Uterus (tissue), 4 donors: ENCODE measurements around the gene SLC35G6. TPM values are rescaled to one million over a fixed set of nuclear protein-coding genes. Genes with fewer than 3 reads are reported as not detected.

ENCODE experiments used
- DNase-seq, 2 donors: peaks; one replicate each; pipeline ENCODE4 v3.0.0-alpha.2; 2019 to 2020
- H3K27ac ChIP-seq, 2 donors: fragments of 200-600 bp; sonication (generic); 1 replicate in 1 of 2; 2 replicates in 1 of 2; pipeline ENCODE4 v1.5.1; 2016 to 2018
- H3K27me3 ChIP-seq, 2 donors: fragments of 200-600 bp; sonication (generic); one replicate each; pipeline ENCODE4 v1.5.1; 2018 to 2019; ENCODE audit warnings: control low read depth in 1 of 2
- H3K36me3 ChIP-seq, 2 donors: fragments of 200-600 bp; sonication (generic); one replicate each; pipeline ENCODE4 v1.5.1; 2019; ENCODE audit warnings: control low read depth in 1 of 2
- H3K4me1 ChIP-seq, 2 donors: fragments of 200-600 bp; sonication (generic); one replicate each; pipeline ENCODE4 v1.5.1; 2018 to 2019; ENCODE audit warnings: control low read depth in 1 of 2
- H3K4me3 ChIP-seq, 2 donors: fragments of 200-600 bp; sonication (generic); 1 replicate in 1 of 2; 2 replicates in 1 of 2; pipeline ENCODE4 v1.5.1; 2018 to 2019; ENCODE audit warnings: mild to moderate bottlenecking in 1 of 2
- H3K9me3 ChIP-seq, 2 donors: fragments of 200-600 bp; sonication (generic); one replicate each; pipeline ENCODE4 v1.5.1; 2019; ENCODE audit warnings: control low read depth in 1 of 2
- POLR2A ChIP-seq, 2 donors: fragments of 450-650 bp; IDR thresholded peaks; one replicate each; pipeline ENCODE4 v1.6.1; 2016; ENCODE audit warnings: antibody characterized with exemption in 2 of 2, mild to moderate bottlenecking in 1 of 2, moderate library complexity in 1 of 2
- intact Hi-C: fragments of 100-400 bp; cut with DNase I; formaldehyde crosslinking; loops from one replicate; pipeline ENCODE4 v1.15.1; 2023; ENCODE audit warnings: low total_unique reads
- total RNA-seq, 4 donors: library from RNA; depleted of rRNA in 3 of 4; stranded (reverse); fragments of >200 nt in 3 of 4; gene quantifications; one replicate each; pipeline versions ENCODE4 v1.1.0 to v1.2.4, GENCODE V29; 2014 to 2023
- TF ChIP-seq, protein P1 (sequence below), 4 experiments: fragments of 200-600 bp in 2 of 4; fragments of 450-650 bp in 2 of 4; sonication (generic) in 2 of 4; IDR thresholded peaks; one replicate each; pipeline ENCODE4 v1.5.1; 2016 to 2019; ENCODE audit warnings: antibody characterized with exemption in 4 of 4, mild to moderate bottlenecking in 2 of 4, moderate library complexity in 1 of 4
- donor health status: DM: yes; HTN: yes; CAD: no.

SLC35G6 gene
- total RNA-seq, 4 donors from 2014 or later: not detected

GRCh38 chr17:7513850-7514419 is 32.7 kb downstream of the SLC35G6 start:
- H3K4me1 ChIP-seq: peaks cover 0 to 5% of the 10 kb centered on the region in 2 donors
- no peaks in the 10 kb centered on the region for H3K36me3 ChIP-seq
- no peaks in the 10 kb centered on the region for H3K27me3 ChIP-seq
- peak overlapping the region; percentile 22 to 48 for H3K27ac ChIP-seq
- peak in 1 of 2 donors; percentile 34 for DNase-seq
- intact Hi-C loops: loop anchor here (2.0 kb wide), 1 partner anchor 47 kb away; the partner anchor contains the start of gene SENP3
- TF ChIP-seq, protein P1, sequence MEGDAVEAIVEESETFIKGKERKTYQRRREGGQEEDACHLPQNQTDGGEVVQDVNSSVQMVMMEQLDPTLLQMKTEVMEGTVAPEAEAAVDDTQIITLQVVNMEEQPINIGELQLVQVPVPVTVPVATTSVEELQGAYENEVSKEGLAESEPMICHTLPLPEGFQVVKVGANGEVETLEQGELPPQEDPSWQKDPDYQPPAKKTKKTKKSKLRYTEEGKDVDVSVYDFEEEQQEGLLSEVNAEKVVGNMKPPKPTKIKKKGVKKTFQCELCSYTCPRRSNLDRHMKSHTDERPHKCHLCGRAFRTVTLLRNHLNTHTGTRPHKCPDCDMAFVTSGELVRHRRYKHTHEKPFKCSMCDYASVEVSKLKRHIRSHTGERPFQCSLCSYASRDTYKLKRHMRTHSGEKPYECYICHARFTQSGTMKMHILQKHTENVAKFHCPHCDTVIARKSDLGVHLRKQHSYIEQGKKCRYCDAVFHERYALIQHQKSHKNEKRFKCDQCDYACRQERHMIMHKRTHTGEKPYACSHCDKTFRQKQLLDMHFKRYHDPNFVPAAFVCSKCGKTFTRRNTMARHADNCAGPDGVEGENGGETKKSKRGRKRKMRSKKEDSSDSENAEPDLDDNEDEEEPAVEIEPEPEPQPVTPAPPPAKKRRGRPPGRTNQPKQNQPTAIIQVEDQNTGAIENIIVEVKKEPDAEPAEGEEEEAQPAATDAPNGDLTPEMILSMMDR (IDR thresholded peaks at IDR 0.05): no peak
- TF ChIP-seq POLR2A (IDR thresholded peaks at IDR 0.05): no peak
- no peak overlapping the region for H3K4me3 ChIP-seq
- H3K9me3 ChIP-seq: no peaks in the 10 kb centered on the region

GRCh38 chr17:7515911-7516610 is 34.8 kb downstream of the SLC35G6 start:
- TF ChIP-seq, protein P1 (IDR thresholded peaks at IDR 0.05): no peak
- Histone ChIP-seq H3K27ac (no peak overlapping the region), H3K4me3 (no peak overlapping the region), H3K4me1 (peaks cover 0 to 5% of the 10 kb centered on the region in 2 donors), H3K36me3 (no peaks in the 10 kb centered on the region), H3K27me3 (no peaks in the 10 kb centered on the region), H3K9me3 (no peaks in the 10 kb centered on the region)
- intact Hi-C loops: no loop called here
- no peak for DNase-seq

GRCh38 chr17:7523033-7523432 is 41.8 kb downstream of the SLC35G6 start:
- no peak overlapping the region for H3K27ac ChIP-seq
- H3K9me3 ChIP-seq: no peaks in the 10 kb centered on the region
- TF ChIP-seq POLR2A (IDR thresholded peaks at IDR 0.05): no peak
- TF ChIP-seq, protein P1 (IDR thresholded peaks at IDR 0.05): peak in 3 of 4 experiments; percentile 9 to 29 (median 27)
- no peak for DNase-seq
- no peak overlapping the region for H3K4me3 ChIP-seq
- H3K36me3 ChIP-seq: no peaks in the 10 kb centered on the region
- intact Hi-C loops: no loop called here
- H3K27me3 ChIP-seq: no peaks in the 10 kb centered on the region
- no peaks in the 10 kb centered on the region for H3K4me1 ChIP-seq

DNA sequence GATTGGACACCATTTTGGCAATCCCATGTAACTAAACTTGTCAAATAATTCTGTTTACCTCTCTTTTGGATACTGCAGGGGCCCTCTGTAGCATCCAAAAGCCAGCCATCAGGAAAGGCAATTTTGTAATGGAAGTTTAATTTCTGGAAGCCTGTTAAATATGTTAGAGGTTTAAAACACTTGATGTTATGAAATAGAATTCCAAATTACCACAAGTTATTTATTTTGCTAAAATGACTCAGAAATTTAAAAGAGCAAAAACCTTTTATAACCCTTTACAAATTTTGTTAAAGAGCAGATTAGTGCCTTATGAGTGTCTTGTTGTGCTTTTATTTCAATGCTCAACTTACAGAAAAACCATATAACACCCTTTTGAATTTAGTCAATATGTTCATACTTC is 47.6 kb downstream of the SLC35G6 start:
- Histone ChIP-seq H3K27me3 (no peaks in the 10 kb centered on the region), H3K4me1 (no peaks in the 10 kb centered on the region), H3K27ac (no peak overlapping the region), H3K36me3 (no peaks in the 10 kb centered on the region), H3K4me3 (no peak overlapping the region), H3K9me3 (peaks cover 0 to 5% of the 10 kb centered on the region in 2 donors)
- intact Hi-C loops: no loop called here
- DNase-seq: no peak
- TF ChIP-seq, protein P1 (IDR thresholded peaks at IDR 0.05): no peak
- TF ChIP-seq POLR2A (IDR thresholded peaks at IDR 0.05): no peak
